Calu3 (cell line): ENCODE measurements around the gene CLIP1. TPM values are rescaled to one million over a fixed set of nuclear protein-coding genes. Genes with fewer than 3 reads are reported as not detected.
"Not testable (repeated sequence)": the region's sequence is repeated elsewhere in the genome, so short reads cannot be mapped to it uniquely, and the experiment has no call there.

ENCODE experiments used
- Bru-seq: library from RNA; stranded (reverse); fragments of 400-500 nt; gene quantifications from one replicate; lab custom pipeline; 2021; lab: Mats Ljungman, UMichigan
- BruChase-seq, 2 experiments: library from RNA; stranded (reverse); fragments of 400-500 nt; gene quantifications; one replicate each; lab custom pipeline; 2021; lab: Mats Ljungman, UMichigan
- BruUV-seq: library from RNA; stranded (reverse); fragments of 400-500 nt; replicated peaks from 2 replicates; lab custom pipeline; 2021; lab: Mats Ljungman, UMichigan
- CTCF ChIA-PET: fragments of 300-600 bp; sonication (Branson Sonifier 250); formaldehyde crosslinking; loops from one replicate; lab custom pipeline; 2022; ENCODE audit warnings: antibody characterized with exemption; lab: Charles Lee
- DNase-seq: peaks from one replicate; pipeline ENCODE4 v3.0.0; 2022
- H3K27ac Mint-ChIP-seq: one replicate; pipeline ENCODE4 v1.8.0; 2022; ENCODE audit warnings: mixed read lengths; ENCODE audit not compliant: unreplicated experiment
- H3K27me3 Mint-ChIP-seq: one replicate; pipeline ENCODE4 v1.8.0; 2022; ENCODE audit warnings: mixed read lengths; ENCODE audit not compliant: unreplicated experiment
- H3K36me3 Mint-ChIP-seq: one replicate; pipeline ENCODE4 v1.8.0; 2022; ENCODE audit warnings: mild to moderate bottlenecking, moderate library complexity, mixed read lengths; ENCODE audit not compliant: insufficient read depth, unreplicated experiment
- H3K4me1 Mint-ChIP-seq: one replicate; pipeline ENCODE4 v1.8.0; 2022; ENCODE audit warnings: mild to moderate bottlenecking, low read depth, mixed read lengths; ENCODE audit not compliant: unreplicated experiment
- H3K4me3 Mint-ChIP-seq: one replicate; pipeline ENCODE4 v1.8.0; 2022; ENCODE audit warnings: mild to moderate bottlenecking, low read depth, moderate library complexity, mixed read lengths; ENCODE audit not compliant: unreplicated experiment
- H3K9me3 Mint-ChIP-seq: one replicate; pipeline ENCODE4 v1.8.0; 2022; ENCODE audit warnings: low read depth, mixed read lengths; ENCODE audit not compliant: unreplicated experiment
- CTCF ChIP-seq: fragments of 200-600 bp; IDR thresholded peaks from one replicate; pipeline ENCODE4 v1.8.0; 2022; ENCODE audit warnings: antibody characterized with exemption; ENCODE audit not compliant: unreplicated experiment
- intact Hi-C: fragments of 100-400 bp; cut with micrococcal nuclease; formaldehyde crosslinking; loops from one replicate; pipeline ENCODE4 v1.10.0; 2022; ENCODE audit not compliant: unreplicated experiment
- long read RNA-seq: library from polyadenylated mRNA; stranded (forward); transcript quantifications from one replicate; pipeline ENCODE4 v2.0.0, GENCODE V29; 2022
- total RNA-seq: library from RNA; stranded (reverse); gene quantifications from 2 replicates; pipeline ENCODE4 v1.2.3, GENCODE V29; 2022

Gene CLIP1
- 95.3 and 109 TPM in 2 replicates for total RNA-seq
- percentile 90 among the genes with signal in this experiment for Bru-seq, nascent RNA
- percentile 92 among the genes with signal in this experiment for BruChase-seq, experiment 1, labeled RNA remaining after a 6-hour chase
- BruChase-seq, experiment 2, labeled RNA remaining after a 2-hour chase: percentile 86 among the genes with signal in this experiment
- long read RNA-seq, full-length matches to known transcripts: 17 of 31 reads
- long read RNA-seq, partial matches to known transcripts: 7 of 31 reads
- long read RNA-seq, other reads (novel, unspliced or antisense): 7 of 31 reads

DNA sequence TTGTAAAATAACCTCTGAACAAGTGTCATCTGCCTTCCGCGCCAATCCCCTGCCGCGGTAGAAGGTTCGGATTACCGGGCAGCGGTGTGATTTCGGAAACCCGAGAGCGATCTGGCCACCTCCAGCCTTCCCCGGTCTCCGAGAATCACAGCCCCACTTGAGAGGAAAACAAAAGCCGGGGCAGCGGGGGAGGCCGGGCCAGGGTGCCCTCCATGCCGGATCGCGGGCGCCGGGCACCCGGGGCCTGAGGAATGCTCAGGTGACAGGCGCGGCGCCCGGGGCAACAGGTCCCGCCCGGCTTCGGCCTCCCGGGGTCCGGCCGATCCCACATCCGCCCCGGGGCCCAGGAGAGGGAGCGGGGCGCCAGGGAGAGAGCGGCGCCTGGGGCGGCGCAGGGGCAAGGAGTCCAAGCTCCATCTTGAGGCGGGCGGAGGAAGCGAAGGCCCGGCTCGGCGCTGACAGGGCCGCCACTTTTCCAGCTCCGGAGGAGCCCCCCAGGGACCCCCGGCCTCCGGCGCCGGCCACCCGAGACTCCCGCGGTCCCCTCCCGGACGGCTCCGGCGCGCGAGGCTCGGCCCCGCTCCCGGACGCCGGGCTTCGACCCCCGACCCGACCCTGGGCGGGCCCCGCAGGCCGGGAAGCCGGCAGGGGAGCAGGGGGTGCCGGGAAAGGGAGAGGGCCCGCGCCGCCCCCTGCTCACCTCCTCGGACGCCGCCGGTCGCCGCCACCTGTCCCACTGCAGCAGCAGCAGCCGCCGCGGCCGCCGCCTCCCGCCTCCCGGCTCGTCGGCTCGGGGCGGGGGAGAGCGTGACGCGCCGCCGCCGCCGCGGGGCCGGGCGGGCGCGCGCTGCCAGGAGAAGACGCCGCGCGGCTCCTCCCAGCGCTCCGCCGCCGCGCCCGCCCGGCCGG is at the start of gene CLIP1:
Gene CLIP1 (minus strand): TSS at position 849 of the 909 bp plus-strand sequence. CDS start 42,217 bp downstream, outside the sequence.
- CTCF ChIA-PET: interaction anchor here (0.6 to 4.4 kb wide), 5 partner anchors 15 to 344 kb away, joined by 3 to 39 read pairs (median 3); partner anchors contain the start of gene MLXIP

DNA sequence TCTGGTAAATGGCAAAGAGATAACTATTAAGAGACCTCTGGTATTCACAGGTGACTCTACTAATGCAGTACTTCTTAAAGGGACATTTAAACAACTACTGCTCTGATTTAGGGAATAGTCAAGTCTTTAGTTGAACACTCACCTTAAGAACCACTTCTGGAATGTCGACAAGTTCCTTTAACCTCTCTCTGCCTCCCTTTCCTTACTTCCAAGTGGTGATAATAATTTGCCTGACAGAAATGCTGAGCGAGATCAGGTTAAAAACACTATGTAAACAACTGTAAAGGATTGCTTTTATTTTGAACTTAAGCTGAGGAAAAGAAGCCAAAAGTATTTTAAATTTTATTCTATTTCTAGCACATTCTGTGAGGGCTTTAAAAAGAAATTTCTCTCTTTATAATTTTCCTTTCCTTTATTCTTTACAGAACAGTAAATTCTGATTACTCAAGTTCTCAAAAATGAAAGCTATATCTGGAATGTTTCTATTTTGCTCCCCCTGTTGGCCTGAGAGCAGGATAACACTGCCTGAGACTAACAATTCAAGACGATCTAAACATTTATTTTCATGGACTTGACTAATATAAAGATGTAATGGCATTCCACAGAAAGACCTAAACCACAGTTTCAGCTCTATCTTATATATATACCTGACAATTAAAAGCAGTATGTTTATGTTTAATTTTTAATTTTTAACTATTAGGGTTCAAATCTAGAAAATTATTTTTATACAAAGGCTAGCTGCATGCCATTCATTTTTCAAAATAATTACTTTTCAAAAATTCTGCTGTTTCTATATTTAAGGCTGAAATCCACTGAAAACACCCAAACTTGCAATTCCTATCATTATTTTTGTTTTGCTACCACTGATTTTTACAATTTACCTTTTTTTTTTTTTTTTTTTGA is 49.1 kb upstream of the CLIP1 start:
- Mint-ChIP-seq H3K27ac (no peak overlapping the region), H3K9me3 (no peaks in the 10 kb centered on the region), H3K4me3 (no peak overlapping the region), H3K4me1 (no peaks in the 10 kb centered on the region), H3K27me3 (no peaks in the 10 kb centered on the region), H3K36me3 (peaks cover 34% of the 10 kb centered on the region)
- peak; percentile 65 for TF ChIP-seq CTCF
- CTCF ChIA-PET: interaction anchor here (0.6 to 3.6 kb wide), 16 partner anchors 22 to 1613 kb away, joined by 3 to 108 read pairs (median 4); partner anchors contain the start of genes CLIP1, KNTC1, RSRC2 and ZCCHC8
- intact Hi-C loops: loop anchor here (1.0 to 2.0 kb wide), 3 partner anchors 49 to 135 kb away; partner anchors contain the start of gene CLIP1
- peak; percentile 47 for DNase-seq
- no TSS peak for BruUV-seq

More for the DNA sequence above, at the start of gene CLIP1:
- BruUV-seq: no TSS peak
- Mint-ChIP-seq H3K9me3 (no peaks in the 10 kb centered on the region), H3K36me3 (peaks cover 39% of the 10 kb centered on the region), H3K27me3 (no peaks in the 10 kb centered on the region), H3K4me1 (peaks cover 18% of the 10 kb centered on the region), H3K27ac (peak within 1 kb of the TSS; percentile 96), H3K4me3 (peak within 1 kb of the TSS; percentile 83)
- peak; percentile 87 for DNase-seq
- TF ChIP-seq CTCF: no peak
- intact Hi-C loops: loop anchor here (1.0 to 5.0 kb wide), 3 partner anchors 22 to 49 kb away; no protein-coding TSS in a partner anchor

DNA sequence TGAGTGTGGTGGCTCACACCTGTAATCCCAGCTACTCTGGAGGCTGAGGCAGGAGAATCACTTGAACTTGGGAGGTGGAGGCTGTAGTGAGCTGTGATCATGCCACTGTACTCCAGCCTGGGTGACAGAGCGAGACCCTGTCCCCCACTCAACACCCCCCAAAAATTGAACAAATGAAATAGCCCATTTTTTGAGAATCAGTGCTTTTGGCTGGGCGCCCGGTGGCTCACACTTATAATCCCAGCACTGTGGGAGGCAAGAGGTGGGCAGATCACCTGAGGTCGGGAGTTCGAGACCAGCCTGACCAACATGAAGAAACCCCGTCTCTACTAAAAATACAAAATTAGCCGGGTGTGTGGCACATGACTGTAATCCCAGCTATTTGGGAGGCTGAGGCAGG is 48.1 kb upstream of the CLIP1 start:
- H3K27ac Mint-ChIP-seq, H3K9me3 Mint-ChIP-seq: not testable (repeated sequence)
- CTCF ChIA-PET: interaction anchor here (0.8 to 3.6 kb wide), 8 partner anchors 21 to 114 kb away, joined by 3 to 108 read pairs (median 5); no protein-coding TSS in a partner anchor

GRCh38 chr12:122469856-122470255 is 47.4 kb upstream of the CLIP1 start:
- not testable (repeated sequence) for DNase-seq, H3K9me3 Mint-ChIP-seq, H3K4me1 Mint-ChIP-seq, H3K27ac Mint-ChIP-seq, H3K27me3 Mint-ChIP-seq, BruUV-seq, H3K4me3 Mint-ChIP-seq
- intact Hi-C loops: loop anchor here (2.0 kb wide), 2 partner anchors 47 to 133 kb away; partner anchors contain the start of gene CLIP1
- H3K36me3 Mint-ChIP-seq: peaks cover 19% of the 10 kb centered on the region
- CTCF ChIA-PET: interaction anchor here (0.6 to 3.6 kb wide), 4 partner anchors 46 to 363 kb away, joined by 3 to 108 read pairs (median 4); no protein-coding TSS in a partner anchor

More for the DNA sequence above, 48.1 kb upstream of the CLIP1 start:
- not testable (repeated sequence) for H3K4me1 Mint-ChIP-seq, BruUV-seq, DNase-seq, H3K4me3 Mint-ChIP-seq, H3K27me3 Mint-ChIP-seq
- intact Hi-C loops: loop anchor here (2.0 kb wide), 2 partner anchors 48 to 134 kb away; partner anchors contain the start of gene CLIP1
- H3K36me3 Mint-ChIP-seq: peaks cover 24% of the 10 kb centered on the region
